ENCODE data around the gene AMPH. TPM values are rescaled to one million over a fixed set of nuclear protein-coding genes. Genes with fewer than 3 reads are reported as not detected.

The AMPH gene
- total RNA-seq, 1 donor from 2014 or later, result 22.1 TPM

DNA sequence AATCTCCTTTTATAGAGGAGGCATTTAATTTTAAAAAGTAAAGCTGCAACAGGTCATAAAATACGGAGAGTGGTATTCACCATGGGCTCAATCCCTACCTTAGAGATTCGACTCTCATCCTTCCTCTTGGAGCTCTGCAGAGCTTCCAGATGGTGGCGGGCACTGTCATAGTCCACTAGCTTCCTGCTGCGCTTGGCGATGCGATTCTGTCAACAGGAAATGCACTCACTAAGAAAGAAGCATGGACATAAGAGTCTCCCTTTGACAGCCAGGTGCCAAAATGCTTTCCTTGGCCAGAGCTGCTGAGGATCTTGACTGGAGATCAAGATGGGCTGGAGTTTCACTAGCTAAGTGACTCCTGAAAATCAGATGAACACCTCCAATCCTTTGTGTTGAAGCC is 154.4 kb downstream of the AMPH start:
- TF ChIP-seq, protein P1, sequence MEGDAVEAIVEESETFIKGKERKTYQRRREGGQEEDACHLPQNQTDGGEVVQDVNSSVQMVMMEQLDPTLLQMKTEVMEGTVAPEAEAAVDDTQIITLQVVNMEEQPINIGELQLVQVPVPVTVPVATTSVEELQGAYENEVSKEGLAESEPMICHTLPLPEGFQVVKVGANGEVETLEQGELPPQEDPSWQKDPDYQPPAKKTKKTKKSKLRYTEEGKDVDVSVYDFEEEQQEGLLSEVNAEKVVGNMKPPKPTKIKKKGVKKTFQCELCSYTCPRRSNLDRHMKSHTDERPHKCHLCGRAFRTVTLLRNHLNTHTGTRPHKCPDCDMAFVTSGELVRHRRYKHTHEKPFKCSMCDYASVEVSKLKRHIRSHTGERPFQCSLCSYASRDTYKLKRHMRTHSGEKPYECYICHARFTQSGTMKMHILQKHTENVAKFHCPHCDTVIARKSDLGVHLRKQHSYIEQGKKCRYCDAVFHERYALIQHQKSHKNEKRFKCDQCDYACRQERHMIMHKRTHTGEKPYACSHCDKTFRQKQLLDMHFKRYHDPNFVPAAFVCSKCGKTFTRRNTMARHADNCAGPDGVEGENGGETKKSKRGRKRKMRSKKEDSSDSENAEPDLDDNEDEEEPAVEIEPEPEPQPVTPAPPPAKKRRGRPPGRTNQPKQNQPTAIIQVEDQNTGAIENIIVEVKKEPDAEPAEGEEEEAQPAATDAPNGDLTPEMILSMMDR (IDR thresholded peaks at IDR 0.05), result no peak
- H3K27ac ChIP-seq, result no peak overlapping the region
- H3K36me3 ChIP-seq, result no peaks in the 10 kb centered on the region
- no peaks in the 10 kb centered on the region for H3K27me3 ChIP-seq
- no peak for DNase-seq (ENCODE audit: low spot score in 2 of 2)
- intact Hi-C loops (cut with DNase I), result no loop called here
- no peaks in the 10 kb centered on the region for H3K9me3 ChIP-seq
- H3K4me1 ChIP-seq, result no peaks in the 10 kb centered on the region
- H3K4me3 ChIP-seq, result no peak overlapping the region

DNA sequence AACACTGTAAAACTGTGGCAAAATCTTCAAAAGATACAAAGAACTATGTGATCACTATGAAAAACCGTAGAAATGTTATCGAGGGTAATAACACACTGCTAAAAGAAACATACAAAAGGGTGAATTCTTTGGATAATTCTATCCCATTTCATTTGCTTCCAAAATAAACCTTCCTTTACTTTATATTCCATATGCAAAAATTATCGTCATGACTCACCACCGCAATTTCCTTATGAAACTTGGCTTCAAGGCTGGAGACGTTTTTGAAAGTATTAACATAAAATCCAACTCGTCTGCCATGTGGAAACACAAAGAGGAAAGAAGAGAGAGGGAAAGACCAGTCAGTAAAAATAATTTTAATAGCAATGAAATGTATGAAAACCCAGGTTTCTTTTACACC is 165.2 kb downstream of the AMPH start:
- H3K4me3 ChIP-seq, result no peak overlapping the region
- H3K9me3 ChIP-seq, result no peaks in the 10 kb centered on the region
- intact Hi-C loops (cut with DNase I), result no loop called here
- H3K27ac ChIP-seq, result no peak overlapping the region
- no peaks in the 10 kb centered on the region for H3K4me1 ChIP-seq
- H3K36me3 ChIP-seq, result no peaks in the 10 kb centered on the region
- TF ChIP-seq, protein P1 (IDR thresholded peaks at IDR 0.05), result no peak
- DNase-seq (ENCODE audit: low spot score in 2 of 2), result no peak
- H3K27me3 ChIP-seq, result no peaks in the 10 kb centered on the region

- Histone ChIP-seq H3K27ac (no peak overlapping the region), H3K4me1 (no peaks in the 10 kb centered on the region), H3K36me3 (no peaks in the 10 kb centered on the region), H3K4me3 (no peak overlapping the region), H3K27me3 (no peaks in the 10 kb centered on the region), H3K9me3 (no peaks in the 10 kb centered on the region)
- DNase-seq (ENCODE audit: low spot score in 2 of 2), result no peak
- TF ChIP-seq, protein P1 (IDR thresholded peaks at IDR 0.05), result no peak
- intact Hi-C loops (cut with DNase I), result no loop called here
Observed at GRCh38 chr7:38463277-38464225, 167.6 kb downstream of the AMPH start.

DNA sequence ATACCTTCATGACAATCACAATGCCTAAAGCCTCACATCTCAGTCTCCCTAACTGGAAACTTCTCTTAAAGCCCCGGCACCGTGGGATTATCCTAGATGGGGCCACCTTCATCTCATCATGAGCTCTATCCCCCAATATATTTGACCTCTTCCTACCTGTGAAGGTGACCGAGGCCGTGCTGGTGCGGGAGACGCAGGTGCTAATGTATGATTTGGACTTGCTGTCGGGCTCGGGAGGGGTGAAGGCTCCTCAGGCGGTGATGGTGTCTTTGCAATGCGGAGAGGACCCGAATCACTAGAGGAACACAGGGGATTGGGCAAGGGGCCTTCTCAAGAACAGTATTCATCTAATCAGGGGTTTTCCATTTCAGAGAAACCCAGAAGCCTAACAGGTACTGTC is 168.4 kb downstream of the AMPH start:
- H3K4me1 ChIP-seq, result no peaks in the 10 kb centered on the region
- no peak overlapping the region for H3K27ac ChIP-seq
- H3K27me3 ChIP-seq, result no peaks in the 10 kb centered on the region
- intact Hi-C loops (cut with DNase I), result no loop called here
- DNase-seq (ENCODE audit: low spot score in 2 of 2), result no peak
- no peak overlapping the region for H3K4me3 ChIP-seq
- H3K36me3 ChIP-seq, result no peaks in the 10 kb centered on the region
- H3K9me3 ChIP-seq, result no peaks in the 10 kb centered on the region
- TF ChIP-seq, protein P1 (IDR thresholded peaks at IDR 0.05), result no peak

- Histone ChIP-seq H3K4me3 (no peak overlapping the region), H3K27ac (no peak overlapping the region), H3K36me3 (no peaks in the 10 kb centered on the region), H3K27me3 (no peaks in the 10 kb centered on the region), H3K9me3 (no peaks in the 10 kb centered on the region), H3K4me1 (no peaks in the 10 kb centered on the region)
- no peak for DNase-seq (ENCODE audit: low spot score in 2 of 2)
- TF ChIP-seq, protein P1 (IDR thresholded peaks at IDR 0.05), result no peak
- intact Hi-C loops (cut with DNase I), result no loop called here
Observed at GRCh38 chr7:38461887-38462286, 169.3 kb downstream of the AMPH start.

All from ascending aorta (tissue), 2 donors.